Stimulated activated CD4-positive, alpha-beta T cell treated with anti-CD3 and anti-CD28 coated beads, Interleukin-4, amount 100 ng/mL, for 4 hours (primary cell): Measurements from ENCODE around the gene CRIP2.

Source experiments
- DNase-seq, 2 experiments: peaks; one replicate each; pipeline ENCODE4 v3.0.0-alpha.2; 2020

CRIP2 gene

GRCh38 chr14:105500036-105500725 lies 25.6 kb downstream of the CRIP2 start:
- DNase-seq: no peak

GRCh38 chr14:105500726-105501101 lies 26.1 kb downstream of the CRIP2 start:
- DNase-seq: no peak

GRCh38 chr14:105501504-105502291 lies 27.1 kb downstream of the CRIP2 start:
- no peak for DNase-seq

- no peak for DNase-seq
Measured at GRCh38 chr14:105502446-105503295, 28.1 kb downstream of the CRIP2 start.

GRCh38 chr14:105503296-105503640 lies 28.6 kb downstream of the CRIP2 start:
- no peak for DNase-seq

- DNase-seq: no peak
Measured at GRCh38 chr14:105503935-105504692, 29.5 kb downstream of the CRIP2 start.

GRCh38 chr14:105505101-105505500 lies 30.5 kb downstream of the CRIP2 start:
- no peak for DNase-seq

- DNase-seq: no peak
Measured at GRCh38 chr14:105507247-105507646, 32.6 kb downstream of the CRIP2 start.

GRCh38 chr14:105508069-105508468 lies 33.4 kb downstream of the CRIP2 start:
- no peak for DNase-seq

GRCh38 chr14:105508601-105509000 lies 34.0 kb downstream of the CRIP2 start:
- no peak for DNase-seq

GRCh38 chr14:105517096-105517495 lies 42.5 kb downstream of the CRIP2 start:
- DNase-seq: no peak

- DNase-seq: no peak
Measured at GRCh38 chr14:105519946-105520698, 45.5 kb downstream of the CRIP2 start.

GRCh38 chr14:105525326-105525725 lies 50.7 kb downstream of the CRIP2 start:
- DNase-seq: no peak

GRCh38 chr14:105525861-105526775 lies 51.5 kb downstream of the CRIP2 start, which contains the start of gene TMEM121:
TSS of gene TMEM121 (plus strand) at chr14:105526583. CDS start at chr14:105528835, 2,252 bp downstream.
- peak; percentile 30 to 50 for DNase-seq

- DNase-seq: no peak
Measured at GRCh38 chr14:105526776-105527380, 52.3 kb downstream of the CRIP2 start.

- no peak for DNase-seq
Measured at GRCh38 chr14:105527381-105527825, 52.8 kb downstream of the CRIP2 start.

GRCh38 chr14:105527826-105528585 lies 53.4 kb downstream of the CRIP2 start:
- peak; percentile 74 to 84 for DNase-seq

GRCh38 chr14:105528586-105529318 lies 54.1 kb downstream of the CRIP2 start:
- DNase-seq: peak; percentile 63 to 81

GRCh38 chr14:105529319-105529568 lies 54.6 kb downstream of the CRIP2 start:
- no peak for DNase-seq
